NOMO-1 (cell line): Measurements from ENCODE around the gene NPM1.

Experiments used
- DNase-seq, 2 experiments: peaks; one replicate each; lab custom pipeline; 2025; ENCODE audit not compliant: unreplicated experiment in 2 of 2; lab: John Stamatoyannopoulos, UW

NPM1 gene

GRCh38 chr5:171426680-171427079, 39.0 kb downstream of the NPM1 start:
- no peak for DNase-seq

DNA sequence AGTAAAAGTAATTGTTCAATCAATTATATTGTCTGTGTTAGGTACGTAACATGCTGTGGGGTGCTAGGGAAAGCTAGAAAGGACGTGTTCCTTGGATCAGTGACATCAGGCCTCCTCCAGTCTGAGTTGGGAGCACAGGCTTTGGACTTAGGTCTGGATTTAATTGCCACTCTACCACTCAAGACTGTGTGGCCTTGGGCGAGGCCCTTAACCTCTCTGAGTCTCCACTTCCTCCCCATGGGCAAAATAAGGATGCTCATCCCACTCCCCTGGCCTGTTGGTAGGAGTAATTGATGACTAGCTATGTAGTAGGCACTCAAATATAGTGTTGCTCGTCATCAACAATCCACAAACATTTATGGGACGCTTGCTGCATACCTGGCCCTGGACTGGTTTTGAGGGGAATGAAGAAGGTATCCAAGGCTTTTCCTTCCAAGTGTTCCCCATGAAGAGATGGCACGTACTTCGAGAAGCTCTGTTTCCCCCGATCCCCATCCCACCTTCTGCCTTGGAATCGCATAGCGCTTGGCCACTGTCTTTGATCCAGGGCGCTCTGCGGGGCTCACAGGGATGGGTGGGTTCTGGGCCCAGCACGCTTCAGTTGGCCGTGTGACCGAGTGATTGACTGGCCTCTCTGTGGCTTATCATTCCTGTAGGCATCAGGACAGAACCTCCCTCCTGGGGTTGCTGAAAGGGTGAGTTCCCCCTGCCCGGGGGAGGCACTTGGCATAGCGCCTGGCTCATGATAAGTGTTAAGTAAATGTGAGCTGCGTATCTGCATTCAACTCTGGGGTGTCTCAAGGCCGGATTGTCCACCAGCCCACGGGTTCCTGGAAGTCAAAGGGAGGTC, 39.9 kb downstream of the NPM1 start:
- no peak for DNase-seq

GRCh38 chr5:171428168-171428696, 40.6 kb downstream of the NPM1 start:
- no peak for DNase-seq

DNA sequence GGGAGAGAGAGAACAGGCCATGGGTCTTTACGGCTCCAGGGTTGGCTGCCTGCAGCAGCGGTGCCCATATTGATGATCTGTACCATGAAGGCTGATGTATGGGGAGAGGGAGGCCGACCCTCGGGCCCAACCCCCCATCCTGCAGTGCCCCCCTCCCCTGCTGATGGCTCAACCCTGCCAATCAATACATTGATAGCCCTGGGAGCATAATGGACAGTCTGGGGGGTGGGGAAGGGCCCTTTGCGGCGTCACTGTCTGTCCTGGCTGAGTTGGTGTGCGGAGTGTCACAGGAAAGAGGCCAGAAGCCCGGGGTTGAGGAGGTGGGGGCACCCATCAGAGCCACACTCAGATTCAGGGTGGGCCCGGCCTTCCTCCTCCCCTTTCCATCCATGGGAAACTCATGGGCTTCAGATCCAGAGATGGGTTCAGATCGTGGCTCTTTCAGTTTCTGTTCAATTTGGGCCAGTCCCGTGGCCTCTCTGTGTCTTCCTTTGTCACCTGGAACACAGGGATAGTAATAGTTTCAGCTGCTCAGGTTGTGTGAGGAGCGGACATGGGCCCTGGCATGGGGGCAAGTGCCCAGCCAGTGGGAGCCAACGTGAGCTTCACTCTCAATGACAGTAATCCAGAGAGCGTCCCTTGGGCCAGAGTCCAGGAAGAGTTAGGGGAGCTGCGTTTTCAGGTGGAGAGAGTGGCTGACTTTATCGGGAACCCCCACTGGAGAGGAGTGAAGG, 41.3 kb downstream of the NPM1 start:
- DNase-seq, result no peak

- no peak for DNase-seq
These were observed 41.9 kb downstream of the NPM1 start for GRCh38 chr5:171429543-171429910.

DNA sequence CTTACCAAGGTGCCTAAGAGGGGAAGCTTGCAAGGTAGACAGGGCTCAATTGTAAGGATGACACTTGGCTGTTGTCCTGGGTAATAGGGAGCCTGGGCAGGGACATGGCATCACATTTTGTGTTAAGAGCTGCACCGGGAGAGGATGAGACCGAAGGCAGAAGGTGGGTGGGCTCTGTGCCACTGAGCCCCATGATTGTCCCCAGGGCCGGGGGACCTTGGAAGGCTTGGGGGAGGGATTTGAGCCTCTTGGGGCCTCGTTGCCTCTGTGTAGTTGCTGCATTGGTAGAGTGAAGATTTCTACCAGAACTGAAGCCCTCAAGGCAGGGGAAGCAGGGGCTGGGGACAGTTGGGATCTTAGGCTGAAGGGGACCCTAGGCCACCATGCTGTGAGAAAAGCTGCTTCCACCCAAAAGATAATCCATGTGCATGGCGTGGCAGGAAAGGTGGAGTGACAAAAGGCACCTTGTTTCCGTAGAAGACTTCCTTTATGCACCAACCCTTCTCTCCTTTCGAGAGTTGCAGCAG, 43.7 kb downstream of the NPM1 start:
- DNase-seq, result no peak

GRCh38 chr5:171432076-171432475, 44.4 kb downstream of the NPM1 start:
- DNase-seq, result no peak

DNA sequence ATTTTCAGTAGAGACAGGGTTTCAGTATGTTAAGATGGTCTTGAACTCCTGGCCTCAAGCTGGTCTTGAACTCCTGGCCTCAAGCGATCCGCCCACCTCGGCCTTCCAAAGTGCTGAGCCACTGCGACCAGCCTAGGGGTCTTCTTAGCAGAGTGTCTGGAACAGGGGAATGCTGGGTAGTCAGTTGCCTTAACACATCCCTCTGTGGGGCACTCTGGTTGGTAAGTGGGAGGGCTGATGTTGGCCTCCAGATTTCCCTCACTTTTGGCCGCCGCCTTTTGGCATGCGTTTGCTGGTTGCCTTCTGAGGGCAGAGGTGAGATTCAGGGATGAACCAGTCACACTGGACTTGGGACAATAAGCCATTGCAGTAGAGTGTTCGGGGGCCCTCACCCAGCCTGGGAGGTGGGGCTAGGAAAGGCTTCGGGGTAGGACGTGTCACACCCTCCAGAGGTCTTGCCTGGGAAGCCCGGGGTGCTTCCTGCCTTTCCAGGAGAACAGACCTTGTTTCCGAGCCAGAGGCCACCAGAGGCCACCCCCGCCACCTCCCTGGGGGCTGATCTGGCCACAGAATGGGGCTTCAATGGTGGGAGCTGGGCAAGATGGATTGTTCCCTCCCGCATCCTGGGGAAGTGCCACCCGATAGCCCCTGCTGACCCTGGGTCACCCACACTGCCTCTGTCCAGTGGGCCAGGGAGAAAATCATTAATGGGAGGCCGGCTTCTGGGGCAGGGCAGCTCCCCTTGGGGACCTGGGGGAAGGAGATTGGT, 45.1 kb downstream of the NPM1 start:
- no peak for DNase-seq

GRCh38 chr5:171433352-171433698, 45.7 kb downstream of the NPM1 start:
- no peak for DNase-seq

- no peak for DNase-seq
These were observed 46.5 kb downstream of the NPM1 start for GRCh38 chr5:171433982-171434676.

DNA sequence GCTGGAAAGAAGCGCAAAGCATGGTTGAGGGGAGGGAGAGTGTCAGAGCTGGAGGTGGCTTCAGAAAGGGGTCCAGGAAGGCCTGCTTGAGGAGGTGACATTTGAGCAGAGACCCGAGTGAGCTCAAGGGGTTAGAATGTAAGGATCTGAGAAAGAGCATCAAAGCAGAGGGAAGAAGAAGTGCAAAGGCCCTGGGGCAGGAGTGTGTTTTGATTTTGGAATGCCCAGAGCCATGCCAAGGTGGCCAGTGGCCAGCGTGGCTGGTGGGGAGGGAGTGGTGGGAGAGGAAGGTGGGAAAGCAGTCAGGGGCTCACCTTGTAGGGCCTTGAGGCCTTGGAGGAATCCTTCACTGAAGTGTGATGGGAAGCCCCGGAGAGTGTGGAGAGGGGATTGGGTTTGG, 47.2 kb downstream of the NPM1 start:
- no peak for DNase-seq

DNA sequence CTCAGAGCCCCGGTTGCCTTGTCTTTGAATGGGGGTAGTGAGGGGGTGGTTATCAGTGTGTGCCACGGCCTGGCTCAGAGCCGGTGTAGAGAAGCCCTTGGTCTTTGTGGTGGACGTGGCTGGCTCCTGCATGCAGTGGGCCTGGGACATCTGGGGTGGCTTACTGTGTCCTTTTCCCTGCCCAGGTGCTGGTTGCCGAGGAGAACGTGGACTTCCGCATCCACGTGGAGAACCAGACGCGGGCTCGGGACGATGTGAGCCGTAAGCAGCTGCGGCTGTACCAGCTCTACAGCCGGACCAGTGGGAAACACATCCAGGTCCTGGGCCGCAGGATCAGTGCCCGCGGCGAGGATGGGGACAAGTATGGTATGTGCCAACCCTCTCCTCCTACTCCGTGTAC, 48.3 kb downstream of the NPM1 start:
- DNase-seq, result no peak

DNA sequence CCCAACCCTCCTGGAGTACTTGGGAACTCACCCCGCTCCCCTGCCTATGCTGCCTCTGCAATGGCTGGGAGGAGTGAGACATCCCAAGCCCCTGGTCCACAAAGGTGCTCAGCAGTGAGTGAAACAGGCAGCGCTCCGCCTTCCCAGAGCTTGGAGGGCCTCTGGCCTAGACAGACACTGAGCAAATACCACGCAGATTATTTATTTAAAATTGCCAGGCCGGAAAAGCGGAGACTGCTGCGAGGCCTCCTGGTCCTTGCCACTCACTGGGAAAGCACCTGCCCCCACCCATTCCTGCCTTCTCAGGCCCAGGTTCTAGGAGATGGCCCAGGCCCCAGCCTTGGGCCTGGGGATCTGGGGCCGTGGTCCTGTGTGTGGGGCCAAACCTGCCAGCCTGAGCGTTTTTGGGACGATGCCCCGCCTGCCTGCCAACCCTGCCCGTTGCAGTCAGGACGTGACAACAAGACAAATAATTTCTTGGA, 49.2 kb downstream of the NPM1 start:
- DNase-seq, result no peak

DNA sequence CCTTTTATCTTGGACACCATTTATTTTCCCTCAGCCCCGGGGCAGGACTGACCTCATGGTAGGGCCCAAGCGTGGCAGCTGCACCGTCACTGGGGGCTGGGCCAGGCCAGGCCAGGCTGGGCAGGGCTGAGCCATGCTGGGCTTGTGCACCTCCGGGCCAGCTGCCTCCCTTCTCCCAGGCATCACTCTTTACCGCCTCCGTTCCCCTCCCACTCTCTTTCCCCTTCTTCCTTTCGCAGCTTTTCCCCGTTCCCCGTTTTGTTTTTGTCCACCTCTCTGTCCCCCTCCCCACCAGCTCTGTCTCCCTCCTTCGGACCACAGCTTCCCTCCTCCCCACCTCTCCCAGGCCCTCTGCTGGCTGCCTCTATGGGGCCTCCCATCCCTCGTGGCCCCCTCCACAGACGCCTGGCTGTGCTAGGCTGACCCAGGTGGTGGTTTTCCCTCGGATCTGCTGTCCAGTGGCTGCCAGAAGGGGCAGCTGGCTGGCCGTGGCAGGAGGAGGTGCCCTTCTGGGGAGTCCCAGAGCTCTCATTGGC, 49.7 kb downstream of the NPM1 start:
- DNase-seq, result no peak

DNA sequence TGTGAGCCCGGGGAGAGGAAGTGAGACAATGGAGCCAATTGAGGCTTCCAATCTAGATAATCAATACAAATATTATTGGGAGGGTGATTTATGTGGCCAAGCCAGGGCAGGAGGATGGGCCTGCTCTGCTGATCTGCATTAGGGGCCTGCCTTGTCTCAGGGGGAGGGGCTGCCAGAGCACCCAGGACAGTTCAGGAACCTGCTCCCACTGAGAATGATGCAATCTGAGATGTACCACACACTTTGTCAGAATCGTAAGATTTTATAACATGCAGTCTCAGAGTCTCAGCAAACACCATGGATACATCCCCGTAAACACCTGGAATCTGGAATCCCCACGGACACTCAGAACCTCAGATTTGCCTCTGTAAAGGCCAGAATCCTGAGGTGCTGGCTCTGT, 51.1 kb downstream of the NPM1 start:
- DNase-seq, result no peak

DNA sequence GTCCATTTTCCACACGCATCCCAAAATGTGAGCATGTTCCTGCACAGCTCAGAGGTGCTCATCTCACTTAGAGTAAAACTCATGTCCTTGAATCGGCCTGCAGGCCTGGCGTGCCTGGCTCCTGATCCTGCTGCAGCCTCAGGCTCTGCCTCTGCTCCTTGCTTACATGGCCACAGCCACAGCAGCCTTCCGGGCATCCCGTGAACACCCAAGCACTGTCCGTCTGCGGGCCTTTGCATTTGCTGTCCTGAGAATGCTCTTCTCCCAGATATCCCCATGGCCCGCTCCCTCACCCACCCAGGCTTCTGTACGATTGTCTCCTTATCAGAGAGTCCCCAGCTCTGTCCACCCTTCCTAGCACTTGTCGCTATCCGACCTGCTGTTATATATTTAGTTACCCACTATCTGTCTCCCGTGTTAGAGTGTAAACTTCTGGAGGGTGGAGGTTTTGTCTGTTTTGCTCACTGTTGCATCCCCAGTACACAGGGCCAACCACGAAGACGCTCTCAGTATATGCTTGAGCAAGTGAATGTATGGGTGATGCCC, 53.7 kb downstream of the NPM1 start:
- DNase-seq, result no peak

DNA sequence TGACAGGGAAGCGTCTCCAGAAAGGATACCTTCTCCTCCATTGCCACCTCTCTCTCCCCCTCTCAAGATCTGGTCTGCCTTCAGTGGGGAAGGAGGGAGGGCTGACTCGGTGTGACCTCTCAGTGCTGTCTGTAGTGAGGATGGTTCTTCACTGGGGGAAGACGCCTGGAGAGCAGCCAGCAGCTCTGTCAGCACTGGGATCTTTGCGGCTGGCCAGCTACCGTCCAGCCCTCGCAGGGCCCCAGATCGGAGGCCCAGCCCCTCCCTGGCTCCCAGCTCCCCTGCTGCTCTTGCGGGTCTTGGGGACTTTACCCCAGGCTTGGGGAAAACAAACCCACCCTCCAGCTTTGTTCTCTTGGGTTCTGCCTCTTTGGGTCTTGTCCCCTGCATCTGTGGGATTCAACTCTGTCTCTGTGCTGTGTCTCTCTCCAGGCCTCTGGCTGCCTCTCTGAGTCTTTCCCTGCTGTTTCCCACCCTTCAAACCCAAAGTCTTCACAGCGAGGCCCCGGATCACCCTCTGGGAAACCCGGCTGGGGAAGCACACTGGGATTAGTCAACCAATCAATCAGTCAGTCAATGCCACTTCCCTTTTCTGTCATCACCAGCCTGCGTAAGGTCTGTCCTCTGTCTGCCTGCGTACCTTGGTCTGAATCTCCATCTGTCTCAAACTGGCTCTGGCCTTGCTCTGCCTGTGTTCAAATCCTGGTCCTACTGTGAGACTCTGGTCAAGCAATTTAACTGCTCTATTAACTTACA, 54.8 kb downstream of the NPM1 start:
- peak in 1 of 2 experiments; percentile 9 for DNase-seq

DNA sequence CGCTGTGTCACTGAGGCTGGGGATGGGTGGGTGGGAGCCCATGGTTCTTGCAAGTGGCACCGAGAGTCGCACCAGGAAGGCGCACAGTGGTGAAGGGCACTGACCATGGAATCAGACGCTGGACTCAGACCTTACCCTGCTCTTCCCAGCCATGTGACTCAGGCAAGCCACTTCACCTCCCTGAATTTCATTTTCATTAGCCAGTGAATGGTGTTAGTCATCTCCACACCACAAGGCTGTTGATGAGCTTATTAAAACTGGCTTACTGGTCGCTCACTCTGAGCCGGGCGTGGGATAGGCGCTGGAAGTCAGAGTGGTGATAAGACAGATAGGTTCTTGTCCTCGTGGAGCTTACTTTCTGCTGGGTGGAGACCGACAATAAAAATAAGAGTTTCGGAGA, 56.9 kb downstream of the NPM1 start:
- no peak for DNase-seq
